SH-SY5Y (cell line): ENCODE results near the gene ANKRD65.

Experiments used
- GATA2 ChIP-seq: IDR thresholded peaks from 2 replicates; pipeline ENCODE4 v1.6.1; 2011; ENCODE audit warnings: mild to moderate bottlenecking, low read depth, low read length
- GATA3 ChIP-seq: IDR thresholded peaks from 2 replicates; pipeline ENCODE4 v1.6.1; 2011; ENCODE audit warnings: low read depth, mild to moderate bottlenecking, low read length, moderate library complexity

- TF ChIP-seq GATA3 (no peak), GATA2 (no peak)
These were observed 30.8 kb upstream of the ANKRD65 start for GRCh38 chr1:1451696-1452364.
